A549 treated with ZK216348 at 1 μM for 4 hours (cell line): ENCODE data around the gene NAP1L3. TPM values are rescaled to one million over a fixed set of nuclear protein-coding genes. Genes with fewer than 3 reads are reported as not detected.

Experiments
- total RNA-seq: library from RNA; stranded (reverse); fragments of 200-300 nt; extraction: Qiagen RNA extraction; gene quantifications from 5 replicates; pipeline ENCODE4 v1.2.3, GENCODE V29; 2022; ENCODE audit warnings: low read depth

The NAP1L3 gene
- 0.25 to 0.92 TPM (median 0.33 TPM) in 5 replicates for total RNA-seq

GRCh38 chrX:93673056-93673868 lies at the start of gene NAP1L3:
Gene NAP1L3, minus strand, starts transcription at chrX:93673578. Its CDS starts 274 bp downstream, at chrX:93673304.

GRCh38 chrX:93673869-93674271 lies 492 bp upstream of the NAP1L3 start, which contains the start of gene FAM133A:
Gene FAM133A, plus strand, starts transcription at chrX:93674206. Its CDS starts 35,214 bp downstream, at chrX:93709420.

Other genes starting within 250 kb of the NAP1L3 start
- gene FAM133A, start 628 bp upstream of the NAP1L3 start, total RNA-seq, result 0.62 to 1.0 TPM (median 0.85 TPM) in 5 replicates